ENCODE results near the gene NLRP5.
A peak's percentile ranks its signal among the peaks of the same experiment; 100 is the strongest.
"Not testable (repeated sequence)": the region's sequence is repeated elsewhere in the genome, so short reads cannot be mapped to it uniquely, and the experiment has no call there.

NLRP5 gene

DNA sequence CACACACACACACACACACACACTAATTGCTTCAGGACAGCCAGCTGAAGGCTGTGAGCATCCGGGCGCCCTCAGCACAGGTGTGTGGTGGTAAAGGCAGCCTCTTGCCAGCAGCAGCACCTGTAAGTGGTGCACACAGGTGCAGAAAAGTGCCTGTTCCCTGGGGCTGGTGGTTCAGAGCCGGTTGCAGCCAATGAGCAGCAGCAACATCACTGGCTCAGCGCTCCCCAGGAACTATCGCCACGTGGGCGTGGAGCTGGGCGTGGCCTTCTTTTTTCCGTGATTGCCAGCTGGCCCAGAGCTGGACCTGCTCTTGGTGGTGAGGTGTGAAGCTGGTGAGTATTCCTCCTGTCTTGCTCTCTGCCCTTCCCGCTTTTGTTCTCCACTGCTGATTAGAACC is at the start of gene NLRP5:
Gene NLRP5, plus strand, starts transcription at position 289 of the 400 bp plus-strand sequence.
- no peak for DNase-seq (ENCODE audit: low spot score)

- DNase-seq (ENCODE audit: low spot score) = no peak
Measured at GRCh38 chr19:55939206-55939605, 47.4 kb upstream of the NLRP5 start.

- no peak for DNase-seq (ENCODE audit: low spot score)
Measured at GRCh38 chr19:55940306-55940705, 46.3 kb upstream of the NLRP5 start.

DNA sequence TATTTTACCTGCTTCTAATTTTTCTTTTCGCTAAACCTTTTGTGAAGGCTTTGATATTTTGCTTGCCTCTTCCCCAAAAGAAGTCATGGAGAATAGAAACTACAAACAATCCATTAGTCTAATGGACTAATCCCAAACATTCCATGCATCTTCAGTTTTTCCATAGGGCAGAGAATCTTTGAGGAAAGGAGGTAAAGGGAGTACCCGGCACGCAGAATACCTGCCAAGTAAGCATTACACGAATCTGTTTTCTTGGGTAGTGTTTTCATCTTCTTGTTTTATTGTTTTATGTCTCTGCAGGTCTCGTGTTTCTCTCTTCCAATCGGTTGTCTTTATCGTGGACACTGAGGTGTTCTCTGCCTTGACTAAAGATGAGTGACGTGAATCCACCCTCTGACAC is 39.0 kb upstream of the NLRP5 start, which contains the start of gene NLRP8:
Gene NLRP8, plus strand, starts transcription at position 301 of the 400 bp plus-strand sequence.
- no peak for DNase-seq (ENCODE audit: low spot score)

GRCh38 chr19:55950566-55950965 is 36.0 kb upstream of the NLRP5 start:
- not testable (repeated sequence) for DNase-seq (ENCODE audit: low spot score)

DNA sequence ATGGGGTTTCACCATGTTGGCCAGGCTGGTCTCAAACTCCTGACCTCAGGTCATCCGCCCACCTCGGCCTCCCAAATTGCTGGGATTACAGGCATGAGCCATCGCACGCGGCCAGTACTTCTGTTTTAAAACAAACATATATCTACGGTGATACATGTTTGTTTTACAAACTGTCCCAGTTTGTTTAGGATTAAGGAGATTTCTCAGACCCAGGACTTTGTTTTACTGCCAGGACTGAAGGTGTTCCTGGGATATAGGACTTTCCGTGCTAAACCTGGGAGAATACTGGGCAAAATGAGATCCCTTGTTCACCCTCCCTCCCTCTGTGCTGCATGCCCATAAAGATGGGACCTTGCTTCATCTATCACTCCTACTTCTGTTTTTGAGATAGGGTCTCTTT is 30.1 kb upstream of the NLRP5 start:
- DNase-seq (ENCODE audit: low spot score) = no peak

GRCh38 chr19:55958356-55958755 is 28.2 kb upstream of the NLRP5 start:
- no peak for DNase-seq (ENCODE audit: low spot score)

DNA sequence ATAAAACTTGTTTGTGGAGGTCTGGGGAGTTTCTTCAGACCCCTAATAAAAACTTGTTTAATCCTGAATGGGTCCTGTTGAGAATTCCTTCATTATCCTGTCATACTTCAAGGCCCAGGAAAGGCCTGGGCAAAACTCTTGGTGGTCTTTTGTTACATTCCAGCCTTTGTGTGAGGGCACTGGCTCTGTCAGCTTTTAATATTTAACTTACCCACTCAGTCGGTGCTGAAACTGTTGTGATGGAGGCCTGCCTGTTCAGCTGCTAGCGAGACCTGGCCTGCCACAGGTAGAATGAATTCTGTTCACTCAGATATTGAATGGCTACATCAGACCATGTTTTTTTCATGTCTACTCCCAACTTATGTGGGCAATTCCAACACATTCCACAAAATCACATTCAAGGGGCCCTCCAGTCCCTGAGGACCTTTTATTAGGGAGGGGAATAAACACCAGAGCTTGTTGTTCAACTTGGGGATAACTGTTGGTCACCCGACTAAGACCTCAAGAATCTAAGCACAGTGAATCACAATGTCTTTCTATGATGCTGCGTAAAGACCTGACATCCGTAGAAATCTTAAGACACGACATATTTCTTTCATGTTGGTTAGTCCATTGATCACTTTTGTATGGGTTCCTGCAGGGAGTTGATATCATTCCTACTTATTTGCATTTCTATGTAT is 26.4 kb upstream of the NLRP5 start:
- DNase-seq (ENCODE audit: low spot score) = no peak

GRCh38 chr19:55962186-55962585 is 24.4 kb upstream of the NLRP5 start:
- no peak for DNase-seq (ENCODE audit: low spot score)

GRCh38 chr19:55973982-55974381 is 12.6 kb upstream of the NLRP5 start:
- DNase-seq (ENCODE audit: low spot score) = no peak

- no peak for DNase-seq (ENCODE audit: low spot score)
Measured at GRCh38 chr19:55980415-55980814, 6.2 kb upstream of the NLRP5 start.

DNA sequence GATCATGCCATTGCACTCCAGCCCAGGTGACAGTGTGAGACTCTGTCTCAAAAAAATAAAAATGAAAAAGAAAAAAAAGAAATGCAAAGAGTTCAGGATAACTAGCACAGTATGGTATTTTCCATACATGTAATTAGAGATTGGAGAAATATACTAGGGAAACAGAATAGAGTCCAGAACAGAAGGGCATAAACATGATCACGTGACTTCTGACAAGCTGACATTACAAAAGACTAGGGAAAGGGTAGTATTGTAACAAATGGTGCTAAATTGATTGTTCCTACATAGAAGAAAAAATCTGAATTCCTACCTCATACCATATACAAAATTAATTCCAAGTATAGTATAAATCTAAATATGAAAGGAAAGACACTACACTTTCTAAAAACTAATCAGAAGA is 1.3 kb upstream of the NLRP5 start:
- no peak for DNase-seq (ENCODE audit: low spot score)

DNA sequence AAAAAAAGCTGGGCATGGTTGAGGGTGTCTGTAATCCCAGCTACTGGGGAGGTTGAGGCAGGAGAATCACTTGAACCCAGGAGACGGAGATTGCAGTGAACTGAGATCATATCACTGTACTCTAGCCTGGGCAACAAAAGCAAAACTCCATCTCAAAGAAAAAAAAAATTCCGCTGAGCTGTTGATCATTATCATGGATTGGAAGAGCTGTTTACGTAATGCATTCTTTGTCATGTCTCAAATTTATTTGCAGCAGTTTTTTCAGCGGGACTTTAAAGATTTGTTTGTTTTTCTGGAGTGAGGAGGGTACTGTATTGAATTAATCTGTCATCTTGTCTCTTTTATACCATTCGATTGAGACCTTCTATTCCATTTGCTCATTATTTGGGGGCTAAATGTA is 4.3 kb downstream of the NLRP5 start:
- no peak for DNase-seq (ENCODE audit: low spot score)

GRCh38 chr19:55993492-55993891 is 6.9 kb downstream of the NLRP5 start:
- no peak for DNase-seq (ENCODE audit: low spot score)

DNA sequence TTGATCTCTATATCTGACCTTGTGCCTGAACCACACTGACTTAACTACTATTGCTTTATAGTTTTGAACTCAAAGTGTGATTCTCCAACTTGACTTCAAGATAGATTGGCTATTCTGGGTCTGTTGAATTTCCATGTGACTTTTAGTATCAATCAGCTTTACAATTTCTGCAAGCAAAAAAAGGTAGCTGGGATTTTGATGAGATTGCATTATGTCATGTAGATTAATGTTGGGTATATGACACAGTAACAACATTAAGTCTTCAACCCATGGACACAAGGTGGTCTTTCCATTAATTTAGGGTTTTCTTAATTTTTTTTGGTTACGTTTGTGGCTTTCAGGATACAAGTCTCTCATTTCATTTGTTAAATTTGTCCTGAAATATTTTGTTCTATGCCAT is 28.2 kb downstream of the NLRP5 start:
- no peak for DNase-seq (ENCODE audit: low spot score)

- DNase-seq (ENCODE audit: low spot score) = no peak
Measured at GRCh38 chr19:56015756-56016155, 29.2 kb downstream of the NLRP5 start.

DNA sequence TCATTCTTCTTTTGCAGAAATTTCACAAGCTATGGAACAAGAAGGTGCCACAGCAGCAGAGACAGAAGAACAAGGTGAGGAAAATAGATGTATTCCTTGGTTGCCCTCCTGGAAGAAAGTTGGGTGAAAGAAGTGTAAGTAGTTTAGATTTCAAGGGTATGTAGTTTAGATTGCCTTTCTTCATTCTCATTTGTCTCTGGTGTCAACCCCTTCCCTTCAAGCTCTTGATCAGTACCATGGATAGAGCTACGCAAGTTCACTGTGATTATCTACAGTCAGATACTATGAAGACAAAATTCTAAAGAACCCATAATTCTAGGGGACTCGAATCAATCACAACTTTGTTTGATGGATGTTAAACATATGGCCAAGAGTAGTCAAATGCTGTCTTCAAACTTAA is 32.8 kb downstream of the NLRP5 start:
- DNase-seq (ENCODE audit: low spot score) = not testable (repeated sequence)

- DNase-seq (ENCODE audit: low spot score) = not testable (repeated sequence)
Measured at GRCh38 chr19:56020355-56020975, 33.9 kb downstream of the NLRP5 start.

DNA sequence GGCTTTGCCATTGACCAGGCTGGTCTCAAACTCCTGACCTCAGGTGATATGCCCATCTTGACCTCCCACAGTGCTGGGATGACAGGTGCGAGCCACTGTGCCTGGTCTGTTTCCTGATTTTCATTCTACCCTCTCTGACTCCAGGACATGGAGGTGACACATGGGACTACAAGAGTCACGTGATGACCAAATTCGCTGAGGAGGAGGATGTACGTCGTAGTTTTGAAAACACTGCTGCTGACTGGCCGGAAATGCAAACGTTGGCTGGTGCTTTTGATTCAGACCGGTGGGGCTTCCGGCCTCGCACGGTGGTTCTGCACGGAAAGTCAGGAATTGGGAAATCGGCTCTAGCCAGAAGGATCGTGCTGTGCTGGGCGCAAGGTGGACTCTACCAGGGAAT is 40.2 kb downstream of the NLRP5 start:
- DNase-seq (ENCODE audit: low spot score) = no peak

DNA sequence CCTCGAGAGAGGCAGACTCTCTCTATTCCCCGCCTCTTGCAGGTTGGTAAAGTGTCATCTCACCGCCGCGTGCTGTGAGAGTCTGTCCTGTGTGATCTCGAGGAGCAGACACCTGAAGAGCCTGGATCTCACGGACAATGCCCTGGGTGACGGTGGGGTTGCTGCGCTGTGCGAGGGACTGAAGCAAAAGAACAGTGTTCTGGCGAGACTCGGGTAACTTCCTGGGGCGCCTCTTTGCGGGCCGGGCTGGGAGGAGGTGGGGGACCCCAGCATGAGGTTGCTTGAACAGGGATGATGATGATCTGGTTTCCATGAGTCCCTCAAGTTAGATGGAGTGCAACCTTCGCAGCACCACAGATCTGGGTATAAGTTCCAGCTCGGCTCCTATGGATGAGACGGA is 67.0 kb downstream of the NLRP5 start:
- no peak for DNase-seq (ENCODE audit: low spot score)

DNA sequence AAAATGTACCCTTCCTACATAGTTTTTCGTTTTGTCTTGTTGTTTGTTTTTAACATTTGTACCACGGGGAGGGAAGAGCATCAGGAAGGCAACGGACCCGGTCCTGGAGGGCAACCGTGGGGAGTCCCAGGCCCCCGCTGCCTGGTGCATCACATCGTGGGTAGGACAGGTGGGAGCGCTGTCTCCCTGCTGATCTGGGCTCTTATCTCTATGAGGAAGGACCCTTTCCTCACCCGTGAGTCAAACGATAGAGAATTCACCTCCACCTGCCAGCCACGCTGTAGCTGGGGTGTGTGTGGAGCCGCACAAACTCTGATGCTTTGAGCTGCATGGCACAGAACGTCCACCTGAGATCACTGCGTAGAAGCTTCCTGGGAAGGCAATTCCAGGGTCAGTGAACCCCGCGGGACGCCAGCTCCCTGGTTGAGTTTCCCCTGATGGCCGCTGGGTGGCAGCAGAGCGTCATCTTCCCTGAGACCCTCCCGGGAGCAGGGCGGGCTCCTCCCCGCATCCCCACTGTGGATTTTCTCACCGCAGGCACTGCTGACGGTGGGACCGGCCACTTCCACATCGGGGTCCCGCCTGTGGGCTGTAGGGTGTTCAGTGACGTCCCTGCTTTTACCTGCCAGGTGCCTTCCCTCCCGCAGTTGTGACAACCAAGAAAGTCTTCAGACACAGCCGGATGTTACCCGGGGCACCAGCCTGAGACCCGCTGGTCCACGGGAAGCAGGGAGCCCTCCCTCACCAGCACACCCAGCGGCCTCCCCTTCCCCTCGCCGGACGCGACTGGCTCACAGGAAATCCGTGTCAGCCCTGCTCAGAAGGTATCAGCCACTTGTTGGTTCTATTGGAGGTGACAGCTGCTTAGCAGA is 79.8 kb downstream of the NLRP5 start:
- peak; percentile 59 for DNase-seq (ENCODE audit: low spot score)

DNA sequence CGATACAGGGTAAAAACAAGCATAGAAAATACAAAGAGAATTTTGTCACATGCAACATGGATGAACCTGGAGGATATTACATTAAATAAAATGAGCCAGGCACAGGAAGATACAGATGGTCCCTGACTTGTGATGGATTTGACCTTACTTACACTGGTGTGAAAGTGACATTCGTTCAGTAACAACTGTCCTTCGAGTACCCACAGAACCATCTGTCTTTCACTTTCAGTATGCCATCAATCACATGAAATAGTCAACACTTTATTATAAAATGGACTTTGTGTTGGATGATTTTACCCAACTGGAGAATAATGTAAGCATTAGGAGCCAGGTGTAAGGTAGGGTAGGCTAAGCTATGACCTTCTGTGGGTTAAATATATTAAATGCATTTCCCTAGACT is 83.1 kb downstream of the NLRP5 start:
- DNase-seq (ENCODE audit: low spot score) = no peak

DNA sequence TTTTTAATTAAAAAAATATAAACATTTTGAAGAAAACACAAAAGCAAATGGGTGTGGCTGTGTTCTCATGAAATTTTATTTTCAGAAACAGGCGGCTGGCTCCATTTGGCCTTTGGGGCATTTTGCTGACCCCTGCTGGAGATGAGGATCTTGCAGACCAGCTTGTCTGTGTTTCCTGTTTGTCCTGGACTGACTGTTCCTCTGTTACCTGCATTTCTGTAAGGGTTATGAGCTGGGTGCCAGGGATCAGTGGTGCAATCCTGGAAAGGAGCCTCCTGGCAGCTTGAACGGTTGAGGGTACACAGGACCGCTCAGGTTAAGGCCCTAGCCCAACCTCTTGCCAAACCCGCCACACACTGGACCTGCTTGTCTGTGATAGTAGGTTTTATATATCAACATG is 84.6 kb downstream of the NLRP5 start:
- DNase-seq (ENCODE audit: low spot score) = no peak

All from activated CD4-positive, alpha-beta T cell treated with anti-CD3 and anti-CD28 coated beads, Interleukin-2, Interleukin-4, amounts not matched to agents 100 ng/mL and 50 ng/mL, durations not matched to agents 16 hours and 8 hours (primary cell).